NB4 (cell line): ENCODE data around the gene MX1.

Experiments
- POLR2A ChIP-seq: IDR thresholded peaks from 2 replicates; pipeline ENCODE4 v1.6.1; 2011; ENCODE audit warnings: mild to moderate bottlenecking; ENCODE audit not compliant: insufficient read length; ENCODE audit errors: extremely low read depth
- TF ChIP-seq, protein P1 (sequence below): IDR thresholded peaks from one replicate; pipeline ENCODE4 v1.5.1; 2012; ENCODE audit warnings: low read depth, low read length
- TF ChIP-seq, protein P2 (sequence below): IDR thresholded peaks from 2 replicates; pipeline ENCODE4 v1.6.1; 2011; ENCODE audit warnings: low read depth, low read length

DNA sequence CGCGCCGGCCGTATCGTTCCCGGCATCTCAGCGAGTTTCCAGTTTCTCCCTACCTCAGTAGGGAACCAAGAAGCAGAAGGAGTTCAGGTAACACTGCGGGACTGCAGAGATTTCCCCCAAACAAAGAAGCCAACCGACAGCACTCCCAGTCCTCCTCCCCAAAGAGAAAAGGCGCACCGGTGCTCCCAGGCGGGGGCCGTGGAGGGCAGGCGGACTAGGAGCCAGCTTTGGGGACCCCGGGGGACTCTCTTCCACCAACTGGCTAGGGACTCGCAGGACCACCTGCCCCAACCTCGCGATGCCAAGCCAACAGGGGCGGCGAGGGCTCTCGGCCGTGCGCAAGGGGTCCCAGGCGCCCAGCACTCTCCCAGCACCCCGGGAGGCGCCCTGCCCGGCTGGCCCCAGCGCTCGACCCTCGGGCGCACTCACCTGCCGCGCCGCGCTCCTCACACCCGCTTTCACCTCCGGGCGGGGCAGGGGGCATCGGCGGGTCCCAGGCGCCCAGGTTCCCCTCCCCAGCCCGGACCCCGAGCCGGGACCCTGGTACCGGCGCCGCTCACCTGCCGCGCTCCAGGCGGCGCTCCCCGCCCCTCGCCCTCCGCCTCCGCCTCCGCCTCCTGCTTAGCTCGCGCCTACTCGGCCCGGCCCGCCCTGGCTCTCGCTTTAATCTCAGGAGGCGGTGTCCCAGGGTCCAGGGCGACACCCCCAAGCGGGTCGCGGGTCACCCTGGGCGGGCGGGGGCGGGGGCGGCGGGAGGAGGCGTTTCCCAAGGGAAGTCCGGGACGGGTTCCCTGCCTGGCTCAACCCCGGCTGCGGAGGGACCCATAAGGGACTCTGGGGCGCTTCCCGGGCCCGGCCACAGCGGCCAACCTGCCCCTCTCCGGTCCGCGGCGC lies 81.7 kb downstream of the MX1 start, which contains the start of gene TMPRSS2:
- TF ChIP-seq, protein P1, sequence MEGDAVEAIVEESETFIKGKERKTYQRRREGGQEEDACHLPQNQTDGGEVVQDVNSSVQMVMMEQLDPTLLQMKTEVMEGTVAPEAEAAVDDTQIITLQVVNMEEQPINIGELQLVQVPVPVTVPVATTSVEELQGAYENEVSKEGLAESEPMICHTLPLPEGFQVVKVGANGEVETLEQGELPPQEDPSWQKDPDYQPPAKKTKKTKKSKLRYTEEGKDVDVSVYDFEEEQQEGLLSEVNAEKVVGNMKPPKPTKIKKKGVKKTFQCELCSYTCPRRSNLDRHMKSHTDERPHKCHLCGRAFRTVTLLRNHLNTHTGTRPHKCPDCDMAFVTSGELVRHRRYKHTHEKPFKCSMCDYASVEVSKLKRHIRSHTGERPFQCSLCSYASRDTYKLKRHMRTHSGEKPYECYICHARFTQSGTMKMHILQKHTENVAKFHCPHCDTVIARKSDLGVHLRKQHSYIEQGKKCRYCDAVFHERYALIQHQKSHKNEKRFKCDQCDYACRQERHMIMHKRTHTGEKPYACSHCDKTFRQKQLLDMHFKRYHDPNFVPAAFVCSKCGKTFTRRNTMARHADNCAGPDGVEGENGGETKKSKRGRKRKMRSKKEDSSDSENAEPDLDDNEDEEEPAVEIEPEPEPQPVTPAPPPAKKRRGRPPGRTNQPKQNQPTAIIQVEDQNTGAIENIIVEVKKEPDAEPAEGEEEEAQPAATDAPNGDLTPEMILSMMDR: no peak
- no peak for TF ChIP-seq POLR2A
- TF ChIP-seq, protein P2, sequence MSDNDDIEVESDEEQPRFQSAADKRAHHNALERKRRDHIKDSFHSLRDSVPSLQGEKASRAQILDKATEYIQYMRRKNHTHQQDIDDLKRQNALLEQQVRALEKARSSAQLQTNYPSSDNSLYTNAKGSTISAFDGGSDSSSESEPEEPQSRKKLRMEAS: no peak
